Medulla oblongata (tissue), 1 donor: ENCODE results near the gene STAU1.
A peak's percentile ranks its signal among the peaks of the same experiment; 100 is the strongest.
"Not testable (repeated sequence)": the region's sequence is repeated elsewhere in the genome, so short reads cannot be mapped to it uniquely, and the experiment has no call there.

Experiments used
- DNase-seq: peaks from one replicate; pipeline ENCODE4 v3.0.0-alpha.2; 2015; ENCODE audit errors: extremely low spot score

The STAU1 gene

DNA sequence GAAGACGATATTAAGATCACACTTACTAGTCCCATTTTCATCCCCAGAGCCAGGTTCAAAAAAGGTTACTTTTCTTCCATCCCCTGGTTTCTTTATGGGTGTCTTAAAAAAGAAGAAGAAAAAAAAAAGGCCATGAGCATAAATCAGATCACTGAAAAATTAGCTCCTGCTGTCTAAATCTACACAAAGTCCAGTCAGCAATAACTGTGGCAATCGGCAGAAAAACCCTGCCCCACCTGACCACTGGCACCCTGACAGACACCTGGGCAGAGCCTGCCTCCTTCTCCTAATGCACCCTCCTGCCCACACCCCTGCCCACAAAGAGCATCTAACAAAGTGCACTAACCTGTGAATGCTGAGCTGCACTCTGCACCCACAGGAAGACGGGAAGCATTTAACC, 69.8 kb downstream of the STAU1 start:
- DNase-seq, result no peak

DNA sequence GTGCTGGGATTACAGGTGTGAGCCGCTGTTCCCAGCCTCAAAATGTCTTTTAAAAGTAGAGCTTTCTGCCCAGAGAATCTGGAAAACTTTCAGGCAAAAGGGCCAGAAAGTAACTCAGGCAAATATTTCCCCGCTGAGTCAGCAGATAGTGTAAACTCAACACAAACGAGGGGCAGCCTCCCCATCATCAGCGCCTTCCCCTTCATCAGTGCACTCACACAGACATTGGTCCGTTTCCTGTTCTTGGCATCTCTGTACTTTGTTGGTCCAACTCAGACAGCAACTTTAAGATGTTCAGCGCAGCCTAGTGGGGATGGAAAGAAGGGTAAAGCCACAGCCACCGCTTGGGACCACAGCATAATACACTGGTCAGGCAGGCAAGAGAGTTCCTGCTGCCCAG, 72.6 kb downstream of the STAU1 start:
- DNase-seq, result no peak

DNA sequence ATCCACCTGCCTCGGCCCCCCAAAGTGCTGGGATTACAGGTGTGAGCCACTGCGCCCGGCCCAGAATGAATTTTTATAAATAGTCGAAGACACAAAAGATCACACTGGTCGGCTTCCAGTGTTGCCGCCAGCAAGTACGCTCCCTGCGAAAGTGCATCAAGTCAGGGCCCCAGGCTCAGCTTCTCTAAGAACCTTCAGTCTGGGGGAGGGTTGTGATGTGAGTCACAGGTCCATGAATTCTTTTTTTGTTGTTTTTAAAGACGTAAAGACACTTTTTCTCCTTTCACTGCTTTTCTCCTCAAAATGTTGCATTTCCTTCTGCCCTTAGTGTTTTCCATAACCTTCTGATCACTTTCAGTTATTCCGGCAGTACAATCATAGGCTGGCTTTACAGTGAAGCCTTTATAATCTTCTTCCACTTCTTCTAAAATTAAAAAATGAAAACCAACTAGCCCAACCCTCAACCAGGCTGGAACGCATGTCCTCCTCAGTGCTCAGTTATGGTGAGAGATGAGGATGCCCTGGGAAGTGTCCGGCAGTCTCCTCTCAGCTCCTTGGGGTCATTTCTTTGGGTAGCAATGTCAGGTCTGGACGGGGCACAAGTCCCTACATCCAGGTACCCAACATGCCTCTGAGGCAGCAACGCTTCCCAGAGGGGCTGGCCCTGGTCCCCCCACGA, 75.4 kb downstream of the STAU1 start:
- no peak for DNase-seq

DNA sequence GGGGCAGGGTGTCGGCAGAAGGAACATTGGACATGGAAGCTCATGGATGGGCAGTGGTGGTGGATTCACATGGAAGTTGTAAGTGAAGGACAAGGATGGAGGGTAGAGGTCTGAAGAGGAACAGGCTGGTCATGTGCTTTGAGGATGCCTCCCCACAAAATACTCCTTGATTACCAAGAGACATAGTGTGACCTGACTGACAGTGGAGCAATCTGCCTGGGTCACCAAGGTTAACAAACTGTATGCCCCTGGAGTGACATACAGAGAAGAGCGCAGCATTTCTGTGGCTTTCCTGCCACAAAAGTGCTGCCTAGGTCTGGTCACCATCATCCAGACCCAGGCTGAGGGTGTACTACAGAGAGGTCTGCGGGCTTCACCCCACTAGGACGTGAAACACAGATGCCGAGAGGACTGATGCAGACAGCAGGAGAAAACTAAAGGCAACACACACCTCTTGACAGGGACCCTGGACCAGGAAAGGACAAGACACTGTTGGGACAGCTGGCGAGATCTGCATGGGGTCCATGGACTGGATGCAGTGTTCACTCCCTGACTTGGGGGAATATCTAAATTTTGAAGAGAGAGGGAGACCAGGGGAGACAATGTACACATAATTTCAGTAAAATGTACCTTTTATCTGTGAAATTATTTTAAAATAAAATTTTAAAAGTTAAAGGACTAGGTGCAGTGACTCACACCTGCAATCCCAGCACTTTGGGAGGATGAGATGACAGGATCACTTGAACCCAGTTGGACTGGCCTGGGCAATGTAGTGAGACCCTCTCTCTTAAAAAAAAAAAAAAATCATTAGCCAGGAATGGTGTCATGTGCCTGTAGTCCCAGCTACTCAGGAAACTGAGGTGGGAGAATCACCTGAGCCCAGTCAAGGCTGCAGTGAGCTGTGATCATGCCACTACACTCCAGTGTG, 77.1 kb downstream of the STAU1 start:
- DNase-seq, result no peak

DNA sequence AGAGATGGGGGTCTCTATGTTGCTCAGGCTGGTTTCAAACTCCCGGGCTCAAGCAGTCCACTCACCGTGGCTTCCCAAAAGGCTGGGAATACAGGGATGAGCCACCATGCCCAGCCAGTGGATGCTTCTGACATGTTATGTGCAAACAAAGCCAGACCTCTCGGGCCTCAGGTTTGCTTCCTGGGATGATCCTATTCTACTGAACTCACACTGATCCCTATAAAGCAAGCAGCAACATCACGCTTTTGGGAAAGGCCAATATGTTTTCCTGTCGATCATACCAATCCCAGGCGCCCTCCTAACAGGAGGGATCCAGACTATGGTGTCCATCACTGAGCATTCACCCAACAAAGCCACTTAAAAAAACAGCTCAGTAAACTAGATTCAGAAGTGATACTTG, 81.8 kb downstream of the STAU1 start:
- no peak for DNase-seq

DNA sequence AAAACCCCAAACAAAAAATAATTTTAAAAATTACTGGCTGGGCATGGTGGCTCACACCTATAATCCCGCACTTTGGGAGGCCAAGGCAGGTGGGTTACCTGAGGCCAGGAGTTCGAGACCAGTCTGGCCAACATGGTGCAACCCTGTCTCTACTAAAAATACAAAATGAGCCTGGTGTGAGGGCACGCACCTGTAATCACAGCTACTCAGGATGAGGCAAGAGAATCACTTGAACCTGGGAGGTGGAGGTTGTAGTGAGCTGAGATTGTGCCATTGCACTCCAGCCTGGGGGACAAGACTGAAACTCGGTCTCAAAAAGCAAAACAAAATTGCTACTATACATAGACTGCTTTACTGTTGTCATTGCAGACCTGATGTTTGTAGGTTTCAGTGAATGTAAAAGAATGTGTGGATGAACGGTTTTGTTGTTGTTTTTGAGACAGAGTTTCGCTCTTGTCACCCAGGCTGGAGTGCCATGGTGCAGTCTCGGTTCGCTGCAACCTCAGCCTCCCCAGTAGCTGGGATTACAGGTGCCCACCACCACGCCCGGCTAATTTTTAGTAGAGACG, 83.1 kb downstream of the STAU1 start:
- not testable (repeated sequence) for DNase-seq

DNA sequence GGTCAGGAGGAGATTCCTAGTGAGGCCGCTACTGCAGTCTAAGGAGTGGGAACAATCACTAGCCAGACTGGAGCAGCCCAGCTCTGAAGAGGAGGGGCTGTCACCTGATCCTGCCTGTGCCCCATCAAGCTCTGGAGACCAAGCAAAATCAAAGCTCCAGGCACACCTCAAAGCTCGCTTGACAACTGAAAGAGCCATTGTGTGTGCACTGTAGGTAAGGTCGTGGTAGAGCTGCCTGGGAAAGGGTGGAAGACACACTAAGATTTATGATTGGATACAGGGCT, 83.8 kb downstream of the STAU1 start:
- DNase-seq, result no peak

DNA sequence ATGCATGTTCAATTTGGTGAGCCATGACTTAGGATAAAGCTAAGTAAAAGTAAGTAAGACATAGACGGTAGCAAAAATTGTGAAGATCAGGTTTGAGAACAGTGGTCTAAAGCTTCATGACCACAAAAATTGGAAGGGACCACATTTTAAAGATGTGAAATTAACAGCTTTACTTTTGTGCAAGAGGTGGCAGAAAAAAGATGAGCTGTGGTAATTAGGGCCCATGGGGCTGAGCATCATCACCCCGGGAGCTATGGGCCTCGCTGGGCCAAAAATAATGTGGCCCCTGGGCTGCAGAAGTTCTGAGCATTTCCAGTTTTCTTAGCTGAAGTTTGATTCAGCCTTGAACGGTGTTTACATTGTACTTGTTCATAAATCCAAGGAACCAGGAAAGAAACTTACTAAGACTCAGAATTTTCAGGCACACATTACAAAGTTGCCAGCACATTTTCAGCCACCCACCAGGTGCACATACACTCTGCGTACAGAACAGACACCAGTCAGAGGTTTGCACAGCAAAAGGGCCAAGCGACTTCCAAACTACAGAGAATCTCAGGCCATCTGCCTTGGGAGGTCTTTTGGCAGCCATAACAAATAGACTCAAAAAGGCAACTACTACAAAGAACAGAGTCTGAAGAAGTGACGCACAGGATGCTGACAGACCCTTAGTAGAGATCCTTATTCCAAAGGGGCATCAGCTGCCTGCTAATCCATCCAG, 84.3 kb downstream of the STAU1 start:
- no peak for DNase-seq

DNA sequence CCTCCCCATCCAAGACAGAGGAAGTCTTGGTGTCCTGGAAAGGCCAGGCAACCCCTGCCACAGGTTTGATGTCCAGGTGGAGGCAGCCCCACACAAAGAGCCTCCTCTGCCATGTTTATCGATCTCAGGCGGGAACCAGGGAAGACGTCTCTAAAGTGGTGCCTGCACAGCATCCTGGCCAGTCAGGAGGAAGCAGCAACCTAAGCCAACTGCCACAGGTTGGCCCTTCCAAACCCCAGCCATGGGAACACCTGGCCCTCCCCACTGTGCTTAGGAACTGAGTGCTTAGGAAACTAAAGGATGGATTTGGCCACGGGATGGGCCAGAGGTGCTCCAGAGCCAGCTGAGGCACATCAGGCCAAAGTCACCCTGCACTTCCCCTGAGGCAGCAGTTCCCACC, 85.1 kb downstream of the STAU1 start:
- no peak for DNase-seq

DNA sequence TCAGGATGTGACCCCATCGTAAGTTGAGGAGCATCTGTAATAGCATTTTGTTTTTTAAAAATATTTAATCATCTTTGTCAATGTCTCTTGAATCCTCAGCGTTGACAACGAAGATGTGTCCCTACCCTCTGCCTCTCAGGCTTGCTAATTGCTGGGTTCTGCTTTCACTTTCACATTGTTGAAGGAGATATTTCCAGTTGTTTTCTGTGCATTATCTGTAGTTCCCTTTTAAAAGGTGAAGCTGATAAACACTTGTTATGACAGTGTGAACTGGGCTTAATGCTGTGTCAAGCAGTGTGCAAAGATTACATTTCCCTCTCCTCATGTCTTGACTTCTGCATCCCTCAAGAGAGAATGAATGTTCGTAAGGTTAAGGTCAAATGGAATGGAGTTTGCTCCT, 87.2 kb downstream of the STAU1 start:
- peak; percentile 19 for DNase-seq

DNA sequence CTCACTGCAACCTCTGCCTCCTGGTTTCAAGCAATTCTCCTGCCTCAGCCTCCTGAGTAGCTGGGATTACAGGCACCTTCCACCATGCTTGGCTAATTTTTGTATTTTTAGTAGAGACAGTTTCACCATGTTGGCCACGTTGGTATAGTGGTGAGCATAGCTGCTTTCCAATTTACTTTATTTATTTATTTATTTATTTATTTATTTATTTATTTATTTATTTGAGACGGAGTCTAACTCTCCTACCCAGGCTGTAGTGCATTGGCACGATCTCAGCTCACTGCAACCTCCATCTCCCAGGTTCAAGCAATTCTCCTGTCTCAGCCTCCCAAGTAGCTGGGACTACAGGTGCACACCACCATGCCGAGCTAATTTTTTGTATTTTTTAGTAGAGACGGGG, 87.8 kb downstream of the STAU1 start:
- not testable (repeated sequence) for DNase-seq

DNA sequence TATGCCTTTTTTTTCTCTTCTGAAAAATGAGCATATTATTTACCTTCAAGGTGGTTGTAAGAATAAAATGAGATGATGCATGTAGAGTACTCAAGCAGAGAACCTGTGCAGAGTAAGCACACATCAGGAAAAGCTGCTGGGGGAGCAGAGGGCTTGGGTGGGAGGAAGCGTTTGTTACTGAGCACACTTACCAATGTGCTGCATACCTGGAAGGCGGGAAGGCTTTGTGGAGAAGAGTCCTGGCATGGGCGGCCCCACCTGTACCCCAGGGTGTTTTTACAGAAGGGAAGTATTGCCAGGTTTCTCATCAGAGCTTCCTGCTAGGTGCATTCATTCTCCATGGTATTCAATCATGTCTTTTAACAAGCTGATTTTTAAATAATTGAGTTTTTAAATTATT, 89.1 kb downstream of the STAU1 start:
- DNase-seq, result no peak

DNA sequence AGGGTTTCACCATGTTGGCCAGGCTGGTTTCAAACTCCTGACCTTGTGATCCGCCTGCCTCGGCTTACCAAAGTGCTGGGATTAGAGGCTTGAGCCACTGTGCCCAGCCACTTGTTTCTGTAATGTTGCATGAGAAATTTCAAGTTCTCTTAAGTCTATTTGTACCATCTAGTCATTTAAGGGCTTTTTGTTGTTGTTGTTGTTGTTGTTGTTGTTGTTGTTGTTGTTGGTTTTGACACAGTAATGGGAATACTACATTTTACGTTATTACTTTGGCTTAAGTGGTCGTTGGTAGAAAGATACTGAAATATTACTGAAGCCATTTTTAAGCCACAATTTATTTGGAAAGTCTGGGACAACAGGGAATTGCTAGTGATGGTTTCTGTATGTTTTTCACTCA, 90.0 kb downstream of the STAU1 start:
- no peak for DNase-seq

DNA sequence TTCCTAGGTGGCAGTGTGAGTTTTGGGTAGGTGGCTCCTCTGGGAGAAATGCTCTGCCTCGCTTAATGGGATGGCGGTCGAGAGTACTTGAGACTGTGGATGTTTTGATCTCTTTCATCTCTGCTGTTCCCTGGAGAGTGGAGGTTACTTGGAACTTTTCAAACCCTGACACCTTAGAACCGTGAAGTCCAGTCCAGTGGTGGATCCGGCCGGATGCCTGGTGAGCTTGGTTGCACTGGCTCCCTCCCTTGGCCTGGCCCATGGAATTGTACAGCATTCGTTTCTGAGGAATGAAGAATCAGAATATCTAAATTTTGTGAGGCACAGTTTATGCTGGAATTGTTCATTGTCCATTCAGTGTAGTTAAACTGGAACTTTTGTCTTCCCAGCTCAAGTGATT, 91.0 kb downstream of the STAU1 start:
- no peak for DNase-seq

DNA sequence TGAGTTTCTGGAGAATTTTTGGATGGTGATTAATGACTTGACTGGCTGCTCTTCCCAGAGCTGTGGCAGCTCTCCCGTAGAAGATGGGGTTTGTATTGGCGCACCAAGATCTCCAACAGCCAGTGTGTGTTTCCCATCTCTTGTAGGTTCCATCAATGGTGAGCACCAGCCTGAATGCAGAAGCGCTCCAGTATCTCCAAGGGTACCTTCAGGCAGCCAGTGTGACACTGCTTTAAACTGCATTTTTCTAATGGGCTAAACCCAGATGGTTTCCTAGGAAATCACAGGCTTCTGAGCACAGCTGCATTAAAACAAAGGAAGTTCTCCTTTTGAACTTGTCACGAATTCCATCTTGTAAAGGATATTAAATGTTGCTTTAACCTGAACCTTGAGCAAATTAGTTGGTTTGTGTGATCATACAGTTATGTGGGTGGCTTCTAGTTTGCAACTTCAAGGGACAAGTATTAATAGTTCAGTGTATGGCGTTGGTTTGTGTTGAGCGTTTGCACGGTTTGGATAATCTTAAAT, 91.9 kb downstream of the STAU1 start:
- DNase-seq, result no peak

DNA sequence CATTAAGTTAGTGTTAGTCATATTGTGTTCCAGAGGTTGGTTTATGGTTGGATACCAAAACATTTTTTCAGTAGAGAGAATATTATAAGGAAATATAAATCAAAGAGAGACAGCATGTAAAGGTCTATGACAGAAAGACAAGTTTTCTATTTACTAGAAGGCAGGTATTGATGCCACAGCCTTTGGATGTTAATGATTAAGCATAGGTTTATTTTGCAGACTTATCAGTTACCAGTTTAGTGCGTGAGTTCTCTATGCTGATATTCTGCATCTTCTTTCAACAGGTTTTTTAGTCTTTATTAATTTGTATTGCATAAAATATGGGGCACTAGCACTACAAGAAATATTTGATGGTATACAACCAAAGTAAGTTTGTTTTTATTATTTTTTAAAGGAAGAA, 96.4 kb downstream of the STAU1 start:
- DNase-seq, result no peak

DNA sequence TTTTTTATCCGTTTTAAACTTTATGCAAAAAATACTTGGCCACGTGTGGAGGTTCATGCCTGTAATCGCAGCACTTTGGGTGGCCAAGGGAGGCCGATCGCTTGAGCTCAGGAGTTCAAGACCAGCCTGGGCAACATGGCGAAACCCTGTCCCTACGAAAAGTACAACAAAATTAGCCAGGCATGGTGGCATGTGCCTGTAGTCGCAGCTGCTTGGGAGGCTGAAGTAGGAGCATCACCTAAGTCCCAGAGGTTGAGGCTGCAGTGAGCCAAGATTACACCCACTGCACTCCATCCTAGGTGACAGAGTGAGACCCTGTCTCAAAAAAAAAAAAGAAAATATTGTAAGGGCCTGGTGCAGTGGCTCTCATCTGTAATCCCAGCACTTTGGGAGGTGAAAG, 97.0 kb downstream of the STAU1 start:
- no peak for DNase-seq

DNA sequence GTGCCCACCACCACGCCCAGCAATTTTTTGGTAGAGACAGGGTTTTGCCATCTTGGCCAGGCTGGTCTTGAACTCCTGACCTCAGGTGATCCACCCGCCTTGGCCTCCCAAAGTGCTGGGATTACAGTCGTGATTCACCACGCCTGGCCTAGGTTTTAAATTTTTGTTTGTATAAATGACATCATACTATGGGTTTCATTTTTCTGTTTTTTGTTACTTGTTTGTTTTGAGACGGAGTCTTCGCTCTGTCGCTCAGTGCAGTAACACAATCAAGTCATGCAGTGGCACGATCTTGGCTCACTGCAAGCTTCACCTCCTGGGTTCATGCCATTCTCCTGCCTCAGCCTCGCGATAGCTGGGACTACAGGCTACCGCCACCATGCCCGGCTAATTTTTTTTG, 105.8 kb downstream of the STAU1 start:
- DNase-seq, result not testable (repeated sequence)

DNA sequence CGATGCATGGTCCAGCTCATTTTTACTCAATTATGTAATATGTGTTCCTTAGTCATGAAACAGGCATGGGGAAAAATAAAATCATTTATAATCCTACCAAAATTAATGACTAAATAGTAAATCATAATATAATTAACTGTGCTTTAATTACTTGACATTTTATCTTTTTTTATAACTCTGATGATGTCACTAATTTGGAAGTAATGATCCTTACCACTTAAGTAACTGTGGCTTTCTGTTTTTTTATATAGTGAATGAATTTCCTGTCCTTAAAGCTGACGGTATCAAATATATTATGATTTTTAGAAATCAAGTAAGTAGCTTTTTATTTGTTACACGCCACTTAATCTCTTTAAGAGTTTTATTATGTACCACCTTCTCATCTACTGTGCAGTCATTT, 109.8 kb downstream of the STAU1 start:
- no peak for DNase-seq

DNA sequence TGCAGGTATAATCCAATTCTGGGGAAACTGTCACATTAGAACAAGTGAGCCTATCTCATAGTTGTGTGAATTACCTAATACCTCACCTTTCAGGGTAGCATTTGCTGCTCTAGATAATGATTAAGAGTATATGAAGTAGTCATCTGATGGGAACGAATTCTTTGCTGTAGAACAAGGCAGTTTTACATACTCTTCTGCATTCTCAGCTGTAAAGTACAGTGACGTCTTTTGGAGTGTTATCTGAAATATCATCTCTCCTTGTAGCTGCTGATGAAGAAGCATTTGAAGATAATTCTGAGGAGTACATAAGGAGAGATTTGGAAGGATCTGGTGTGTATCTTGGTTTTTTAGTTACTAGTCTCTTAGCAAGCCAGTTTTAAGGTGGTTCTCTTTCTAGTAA, 113.6 kb downstream of the STAU1 start:
- DNase-seq, result no peak
